ENCODE measurements around the gene LMBR1. TPM values are rescaled to one million over a fixed set of nuclear protein-coding genes. Genes with fewer than 3 reads are reported as not detected.

The LMBR1 gene
- total RNA-seq, 1 donor from 2014 or later = 69.1 TPM

DNA sequence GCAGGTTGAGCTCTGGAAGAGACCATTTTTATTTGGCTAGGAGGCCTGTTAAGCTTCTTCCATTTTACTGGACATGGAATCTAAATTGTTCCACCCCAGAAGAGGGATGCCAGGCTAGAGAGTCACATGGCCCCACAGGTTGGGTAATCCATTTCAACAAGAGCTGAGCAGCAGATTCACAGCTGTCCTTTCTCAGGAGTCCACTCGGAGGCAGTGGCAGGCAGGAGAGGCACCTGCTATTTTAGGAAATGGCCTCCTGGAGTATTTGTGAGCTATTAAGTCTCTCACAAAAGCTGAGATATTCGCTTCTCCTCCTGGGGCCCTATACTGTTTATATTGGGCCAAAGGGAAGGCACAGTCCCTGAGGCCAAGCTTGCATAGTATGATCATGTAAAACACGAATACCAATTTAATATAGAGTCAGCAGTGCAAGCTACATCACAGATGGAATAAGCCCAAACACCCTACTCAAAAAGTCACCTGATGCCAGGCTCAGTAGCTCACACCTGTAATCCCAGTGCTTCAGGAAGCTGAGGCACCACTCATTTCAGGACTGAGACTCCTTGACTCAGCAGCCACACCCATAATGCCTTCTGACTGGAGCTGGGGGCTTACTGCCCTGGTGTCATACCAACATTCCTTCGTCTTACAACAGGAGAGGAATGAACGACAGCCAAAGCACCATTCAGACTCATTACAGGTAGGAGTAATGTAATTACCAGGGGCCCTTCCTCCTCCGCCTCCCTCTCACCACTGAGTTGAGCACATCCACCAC, 124.1 kb downstream of the LMBR1 start:
- H3K27me3 Mint-ChIP-seq = no peaks in the 10 kb centered on the region
- no peak for DNase-seq (ENCODE audit: extremely low spot score, unreplicated experiment)
- no peaks in the 10 kb centered on the region for H3K9me3 Mint-ChIP-seq
- H3K4me3 Mint-ChIP-seq = no peak overlapping the region
- H3K36me3 Mint-ChIP-seq = peaks cover 5% of the 10 kb centered on the region
- H3K27ac Mint-ChIP-seq = no peak overlapping the region
- peaks cover 10% of the 10 kb centered on the region for H3K4me1 Mint-ChIP-seq (ENCODE audit: unreplicated experiment)
- TF ChIP-seq CTCF (conservative IDR thresholded peaks at IDR 0.05) = no peak

GRCh38 chr7:156766666-156767065, 126.3 kb downstream of the LMBR1 start:
- H3K4me3 Mint-ChIP-seq = no peak overlapping the region
- peaks cover 5% of the 10 kb centered on the region for H3K36me3 Mint-ChIP-seq
- H3K9me3 Mint-ChIP-seq = no peaks in the 10 kb centered on the region
- TF ChIP-seq CTCF (conservative IDR thresholded peaks at IDR 0.05) = no peak
- no peak overlapping the region for H3K27ac Mint-ChIP-seq
- H3K27me3 Mint-ChIP-seq = no peaks in the 10 kb centered on the region
- DNase-seq (ENCODE audit: extremely low spot score, unreplicated experiment) = no peak
- peaks cover 11% of the 10 kb centered on the region for H3K4me1 Mint-ChIP-seq (ENCODE audit: unreplicated experiment)

- H3K4me3 Mint-ChIP-seq = no peak overlapping the region
- H3K27me3 Mint-ChIP-seq = no peaks in the 10 kb centered on the region
- peaks cover under 1% of the 10 kb centered on the region for H3K36me3 Mint-ChIP-seq
- no peak for DNase-seq (ENCODE audit: extremely low spot score, unreplicated experiment)
- peaks cover 11% of the 10 kb centered on the region for H3K4me1 Mint-ChIP-seq (ENCODE audit: unreplicated experiment)
- no peaks in the 10 kb centered on the region for H3K9me3 Mint-ChIP-seq
- no peak for TF ChIP-seq CTCF (conservative IDR thresholded peaks at IDR 0.05)
- no peak overlapping the region for H3K27ac Mint-ChIP-seq
These were observed 126.9 kb downstream of the LMBR1 start for GRCh38 chr7:156765901-156766656.

- no peak for TF ChIP-seq CTCF (conservative IDR thresholded peaks at IDR 0.05)
- H3K27ac Mint-ChIP-seq = no peak overlapping the region
- H3K27me3 Mint-ChIP-seq = no peaks in the 10 kb centered on the region
- peaks cover 11% of the 10 kb centered on the region for H3K36me3 Mint-ChIP-seq
- H3K9me3 Mint-ChIP-seq = no peaks in the 10 kb centered on the region
- H3K4me3 Mint-ChIP-seq = no peak overlapping the region
- no peak for DNase-seq (ENCODE audit: extremely low spot score, unreplicated experiment)
- peaks cover 11% of the 10 kb centered on the region for H3K4me1 Mint-ChIP-seq (ENCODE audit: unreplicated experiment)
These were observed 128.2 kb downstream of the LMBR1 start for GRCh38 chr7:156764766-156765165.

- H3K9me3 Mint-ChIP-seq = no peaks in the 10 kb centered on the region
- H3K4me3 Mint-ChIP-seq = no peak overlapping the region
- H3K27ac Mint-ChIP-seq = no peak overlapping the region
- peak; percentile 83 for TF ChIP-seq CTCF (conservative IDR thresholded peaks at IDR 0.05)
- H3K4me1 Mint-ChIP-seq (ENCODE audit: unreplicated experiment) = peaks cover 5% of the 10 kb centered on the region
- DNase-seq (ENCODE audit: extremely low spot score, unreplicated experiment) = no peak
- H3K36me3 Mint-ChIP-seq = peaks cover 15% of the 10 kb centered on the region
- no peaks in the 10 kb centered on the region for H3K27me3 Mint-ChIP-seq
These were observed 128.8 kb downstream of the LMBR1 start for GRCh38 chr7:156764016-156764669.

Measured in type B pancreatic cell (in vitro differentiated cells).